Kidney (tissue), 14 donors: ENCODE results near the gene PRDM16. TPM values are rescaled to one million over a fixed set of nuclear protein-coding genes. Genes with fewer than 3 reads are reported as not detected.

Experiments
- DNase-seq, 5 donors: peaks; one replicate each; pipeline ENCODE4 v3.0.0-alpha.2; 2013 to 2020
- FAIRE-seq: peaks from 2 replicates; lab custom pipeline; 2012; peaks lifted over from hg19 to GRCh38; lab: Jason Lieb, UNC
- H3K27ac ChIP-seq, 2 donors: one replicate each; pipeline ENCODE4 v1.7.0; 2013; ENCODE audit warnings: low read depth in 2 of 2, low read length in 2 of 2, inconsistent platforms in 1 of 2
- H3K27me3 ChIP-seq: one replicate; pipeline ENCODE4 v1.7.1; 2013; ENCODE audit warnings: low read length, inconsistent platforms; ENCODE audit not compliant: control insufficient read depth, insufficient read depth
- H3K36me3 ChIP-seq, 3 donors: one replicate each; pipeline versions ENCODE4 v1.7.0 to v1.7.1; 2013; ENCODE audit warnings: low read length in 3 of 3, control low read depth in 1 of 3, inconsistent platforms in 1 of 3; ENCODE audit not compliant: insufficient read depth in 3 of 3, control insufficient read depth in 2 of 3
- H3K4me1 ChIP-seq, 3 donors: one replicate each; pipeline versions ENCODE4 v1.7.0 to v1.7.1; 2013; ENCODE audit warnings: low read length in 3 of 3, inconsistent platforms in 1 of 3, low read depth in 1 of 3; ENCODE audit not compliant: control insufficient read depth in 2 of 3, insufficient read depth in 2 of 3
- H3K4me3 ChIP-seq, 3 donors: one replicate each; pipeline versions ENCODE4 v1.7.0 to v1.8.1; 2013; ENCODE audit warnings: low read length in 3 of 3, control low read depth in 1 of 3, inconsistent platforms in 1 of 3
- H3K9ac ChIP-seq, 3 donors: one replicate each; pipeline versions ENCODE4 v1.7.0 to v1.7.1; 2013; ENCODE audit warnings: low read length in 3 of 3, control low read depth in 1 of 3, inconsistent platforms in 1 of 3
- H3K9me3 ChIP-seq, 3 donors: one replicate each; pipeline versions ENCODE4 v1.7.0 to v1.7.1; 2013; ENCODE audit warnings: low read length in 3 of 3, control low read depth in 1 of 3, inconsistent platforms in 1 of 3; ENCODE audit not compliant: control insufficient read depth in 2 of 3, insufficient read depth in 1 of 3
- CTCF ChIP-seq: IDR thresholded peaks from 3 replicates; pipeline ENCODE4 v1.5.1; 2012; ENCODE audit warnings: mild to moderate bottlenecking, moderate library complexity, borderline replicate concordance; ENCODE audit not compliant: insufficient read depth; ENCODE audit errors: extremely low read depth
- intact Hi-C: fragments of 100-400 bp; cut with DNase I; formaldehyde crosslinking; loops from one replicate; pipeline ENCODE4 v1.11.1; 2022
- polyA plus RNA-seq: library from polyadenylated mRNA; stranded (reverse); fragments of 350-450 nt; fragmentation: Illumina TruSeq; extraction: RNeasy Lipid Tissue Mini Kit (QIAGEN cat#74804); gene quantifications from one replicate; pipeline ENCODE4 v1.2.3, GENCODE V29; 2014; ENCODE audit warnings: low read depth, low replicate concordance; ENCODE audit not compliant: insufficient read depth
- total RNA-seq: library from RNA; stranded (reverse); fragmentation: NEBNext Ultra II Directional; extraction: Animal tissue kit (Norgen Biotek cat#: 25700); gene quantifications from one replicate; pipeline ENCODE4 v1.2.1, GENCODE V29; 2021
- donor health status: control.
- donor health status: control.
- donor health status: control.
- donor health status: control.
- donor health status: control.
- donor health status: DM: yes; HTN: yes; CAD: no.
- donor health status: Normal renal cell carcinoma (clear cell type).

Gene PRDM16
- total and polyA plus RNA-seq, 2 donors from 2014 or later = 3.0 to 21.9 TPM

DNA sequence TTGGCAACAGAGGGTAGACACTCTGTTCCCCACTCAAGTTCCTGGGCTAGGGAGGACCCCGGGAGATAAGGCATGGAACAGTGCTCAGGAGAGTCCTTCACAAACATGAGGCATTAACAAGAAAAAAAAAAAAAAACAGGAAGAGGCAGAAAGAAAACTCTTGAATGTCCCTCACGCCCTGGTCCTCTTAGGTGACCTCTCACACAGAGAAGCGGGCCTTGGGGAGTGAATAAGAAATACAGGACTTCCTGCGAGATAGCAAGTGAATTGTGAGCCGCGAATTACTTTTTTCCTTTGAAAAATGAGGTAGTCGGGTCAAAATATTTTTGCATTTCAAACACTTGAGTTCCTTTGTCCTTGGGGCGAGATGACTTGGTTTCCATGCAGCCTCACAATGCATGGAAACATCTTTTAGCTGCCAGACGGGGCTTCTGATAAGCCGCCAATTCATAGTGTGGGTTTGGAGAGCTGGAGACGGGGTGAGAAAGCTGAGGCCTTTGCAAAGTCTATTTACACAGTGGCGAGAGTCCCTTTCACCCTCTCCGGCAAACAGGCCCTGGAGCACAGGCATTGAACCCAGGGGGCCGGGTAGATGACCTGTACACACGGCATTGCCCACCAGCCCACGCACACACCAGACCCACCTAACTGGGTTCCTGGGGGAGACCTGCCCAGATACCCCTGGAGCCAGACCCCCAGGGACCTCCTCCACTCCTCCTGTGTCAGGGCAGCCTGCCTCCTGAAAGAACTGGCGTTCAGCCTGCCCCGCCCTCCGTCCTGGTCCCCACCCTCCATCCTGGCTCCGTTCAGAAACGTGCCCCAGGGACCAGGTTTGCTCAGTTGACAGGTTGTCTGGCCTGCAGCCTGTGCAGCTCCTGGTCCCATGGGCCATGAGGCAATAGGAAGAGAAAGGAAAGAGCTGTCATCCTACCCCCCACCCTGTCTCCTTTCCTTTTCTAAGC is 192.3 kb downstream of the PRDM16 start:
- H3K27ac ChIP-seq = no peak overlapping the region
- H3K27me3 ChIP-seq = no peaks in the 10 kb centered on the region
- H3K4me3 ChIP-seq = no peak overlapping the region
- H3K9ac ChIP-seq = no peak overlapping the region
- intact Hi-C loops = no loop called here
- no peaks in the 10 kb centered on the region for H3K36me3 ChIP-seq
- no peaks in the 10 kb centered on the region for H3K9me3 ChIP-seq
- no peak for DNase-seq
- H3K4me1 ChIP-seq = no peaks in the 10 kb centered on the region
- no peak for TF ChIP-seq CTCF
- no peak for FAIRE-seq

- no peak overlapping the region for H3K4me3 ChIP-seq
- no peaks in the 10 kb centered on the region for H3K4me1 ChIP-seq
- no peak for DNase-seq
- no peak overlapping the region for H3K27ac ChIP-seq
- H3K36me3 ChIP-seq = no peaks in the 10 kb centered on the region
- TF ChIP-seq CTCF = no peak
- H3K9ac ChIP-seq = no peak overlapping the region
- H3K27me3 ChIP-seq = no peaks in the 10 kb centered on the region
- FAIRE-seq = no peak
- H3K9me3 ChIP-seq = no peaks in the 10 kb centered on the region
- intact Hi-C loops = no loop called here
Observed at GRCh38 chr1:3261969-3262579, 193.1 kb downstream of the PRDM16 start.

GRCh38 chr1:3262681-3263286 is 193.8 kb downstream of the PRDM16 start:
- Histone ChIP-seq H3K27me3 (no peaks in the 10 kb centered on the region), H3K9ac (no peak overlapping the region), H3K27ac (no peak overlapping the region), H3K4me3 (no peak overlapping the region), H3K4me1 (no peaks in the 10 kb centered on the region), H3K9me3 (no peaks in the 10 kb centered on the region), H3K36me3 (no peaks in the 10 kb centered on the region)
- FAIRE-seq = no peak
- TF ChIP-seq CTCF = no peak
- intact Hi-C loops = no loop called here
- no peak for DNase-seq
